GM13977 (cell line): Measurements from ENCODE around the gene BTBD16.

Experiments used
- DNase-seq: peaks from one replicate; pipeline ENCODE4 v3.0.0; 2012; ENCODE audit warnings: low spot score
- CTCF ChIP-seq: IDR thresholded peaks from 2 replicates; pipeline ENCODE4 v1.5.1; 2012; ENCODE audit warnings: mild to moderate bottlenecking, control low read depth; ENCODE audit not compliant: insufficient read depth; ENCODE audit errors: extremely low read depth, missing control alignments
- in situ Hi-C: fragments of 300-500 bp; cut with MboI; formaldehyde crosslinking; loops from one replicate; pipeline ENCODE4 v1.12.0; 2022; ENCODE audit warnings: low sequenced_read_pairs, low pct_unique_long_range_greater_than_20kb, mixed read lengths, inconsistent platforms; ENCODE audit not compliant: unreplicated experiment

Gene BTBD16

GRCh38 chr10:122331615-122332446, 60.7 kb downstream of the BTBD16 start:
- no peak for DNase-seq
- in situ Hi-C loops = loop anchor here (25.0 kb wide), 1 partner anchor 105 kb away; no protein-coding TSS in a partner anchor
- TF ChIP-seq CTCF = no peak

GRCh38 chr10:122333037-122333436, 61.9 kb downstream of the BTBD16 start:
- TF ChIP-seq CTCF = no peak
- DNase-seq = peak; percentile 22
- in situ Hi-C loops = loop anchor here (25.0 kb wide), 1 partner anchor 104 kb away; no protein-coding TSS in a partner anchor

- in situ Hi-C loops = loop anchor here (25.0 kb wide), 1 partner anchor 101 kb away; no protein-coding TSS in a partner anchor
- DNase-seq = no peak
- no peak for TF ChIP-seq CTCF
Observed at GRCh38 chr10:122336332-122336731, 65.2 kb downstream of the BTBD16 start.

- in situ Hi-C loops = loop anchor here (25.0 kb wide), 1 partner anchor 100 kb away; no protein-coding TSS in a partner anchor
- DNase-seq = no peak
- TF ChIP-seq CTCF = no peak
Observed at GRCh38 chr10:122336961-122337360, 65.9 kb downstream of the BTBD16 start.

DNA sequence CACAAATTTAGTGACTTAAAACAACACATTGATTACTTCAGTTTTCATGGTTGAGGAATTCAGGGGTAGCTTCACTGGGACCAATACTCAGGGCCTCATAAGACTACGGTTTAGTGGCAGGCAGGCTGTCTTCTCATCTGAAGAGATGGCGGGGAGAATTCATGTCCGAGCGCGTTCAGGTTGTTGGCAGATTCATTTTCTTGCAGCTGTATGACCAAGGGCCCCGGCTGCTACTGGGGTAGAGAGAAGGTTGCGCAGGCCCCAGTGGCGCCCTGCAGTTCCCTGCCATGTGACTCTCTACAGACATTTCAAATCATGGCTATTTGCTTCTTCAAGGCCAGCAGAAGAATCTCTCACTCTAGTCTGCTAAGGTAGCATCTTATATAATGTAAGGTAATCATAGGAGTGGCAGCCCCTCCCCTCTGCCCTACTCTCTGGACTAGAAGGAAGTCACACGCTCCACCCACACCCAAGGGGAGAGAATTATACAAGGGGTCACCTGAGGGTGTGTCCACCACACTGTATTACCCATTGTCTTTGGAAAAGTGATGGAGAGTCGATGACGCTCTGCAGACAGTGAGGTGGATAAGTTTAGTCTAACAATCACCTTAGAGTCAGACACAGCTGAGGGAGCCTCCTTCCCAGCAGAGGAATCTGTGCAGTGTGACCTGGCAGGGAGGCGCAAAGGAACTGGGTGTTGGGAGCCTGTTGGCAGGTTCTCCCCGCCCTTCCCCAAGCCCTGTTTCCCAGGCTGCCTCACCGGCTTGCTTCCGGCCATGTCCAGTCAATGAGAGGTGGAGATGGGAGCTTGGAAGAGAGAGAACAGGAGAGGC, 67.7 kb downstream of the BTBD16 start:
- no peak for TF ChIP-seq CTCF
- no peak for DNase-seq
- in situ Hi-C loops = loop anchor here (25.0 kb wide), 1 partner anchor 98 kb away; no protein-coding TSS in a partner anchor

DNA sequence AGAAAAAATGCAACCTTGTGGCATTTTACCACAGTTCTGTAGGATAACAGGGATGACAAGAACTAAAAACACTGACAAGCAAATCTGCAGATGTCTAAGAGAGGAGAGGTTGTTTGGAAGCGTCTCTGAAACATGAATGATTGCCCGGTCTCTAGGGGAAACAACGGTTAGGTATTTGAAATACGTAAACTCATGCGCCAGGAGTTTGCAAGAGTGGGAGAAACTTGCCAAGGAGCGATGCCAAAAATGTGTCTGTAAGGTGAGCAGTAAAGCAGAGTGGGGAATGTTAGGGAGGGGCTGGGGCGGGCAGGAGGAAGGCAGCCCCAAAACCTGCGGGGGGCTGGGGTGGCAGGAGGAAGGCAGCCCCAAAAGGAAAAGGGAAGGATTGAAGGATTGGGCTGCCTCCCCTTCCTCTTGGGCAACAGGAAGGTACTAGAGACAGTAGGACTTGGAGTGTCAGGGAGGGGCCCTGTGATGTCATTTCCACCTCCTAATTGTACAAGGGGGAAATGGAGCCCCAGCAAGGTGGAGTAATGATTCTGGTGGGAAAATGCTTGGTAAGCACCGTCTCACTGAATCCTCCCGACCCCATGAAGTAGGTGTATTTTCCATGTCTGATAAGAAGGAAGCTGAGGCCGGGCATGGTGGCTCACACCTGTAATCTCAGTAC, 70.2 kb downstream of the BTBD16 start:
- in situ Hi-C loops = loop anchor here (25.0 kb wide), 1 partner anchor 96 kb away; no protein-coding TSS in a partner anchor
- TF ChIP-seq CTCF = no peak
- no peak for DNase-seq
